NK-92 (cell line): ENCODE data around the gene PRPSAP1.
"Not testable (repeated sequence)": the region's sequence is repeated elsewhere in the genome, so short reads cannot be mapped to it uniquely, and the experiment has no call there.

Experiments
- DNase-seq: peaks from one replicate; lab custom pipeline; 2025; ENCODE audit not compliant: unreplicated experiment; lab: John Stamatoyannopoulos, UW

The PRPSAP1 gene

GRCh38 chr17:76360461-76360860, 6.7 kb upstream of the PRPSAP1 start:
- DNase-seq: no peak

GRCh38 chr17:76359776-76360175, 6.1 kb upstream of the PRPSAP1 start:
- DNase-seq: not testable (repeated sequence)

GRCh38 chr17:76359375-76359774, 5.7 kb upstream of the PRPSAP1 start:
- DNase-seq: no peak

- no peak for DNase-seq
These were observed 4.0 kb upstream of the PRPSAP1 start for GRCh38 chr17:76357597-76358158.

GRCh38 chr17:76356803-76357456, 3.2 kb upstream of the PRPSAP1 start:
- no peak for DNase-seq

- DNase-seq: no peak
These were observed 1.1 kb upstream of the PRPSAP1 start for GRCh38 chr17:76354747-76355310.

GRCh38 chr17:76354317-76354729, 607 bp upstream of the PRPSAP1 start:
- DNase-seq: no peak

GRCh38 chr17:76353004-76353598, 615 bp downstream of the PRPSAP1 start:
- DNase-seq: no peak

GRCh38 chr17:76351526-76352071, 2.1 kb downstream of the PRPSAP1 start:
- no peak for DNase-seq

GRCh38 chr17:76350463-76350862, 3.3 kb downstream of the PRPSAP1 start:
- no peak for DNase-seq

GRCh38 chr17:76346936-76347335, 6.8 kb downstream of the PRPSAP1 start:
- not testable (repeated sequence) for DNase-seq

- DNase-seq: no peak
These were observed 8.2 kb downstream of the PRPSAP1 start for GRCh38 chr17:76345377-76345974.

GRCh38 chr17:76343106-76343505, 10.6 kb downstream of the PRPSAP1 start:
- DNase-seq: no peak

- no peak for DNase-seq
These were observed 12.4 kb downstream of the PRPSAP1 start for GRCh38 chr17:76341301-76341700.

- DNase-seq: no peak
These were observed 16.3 kb downstream of the PRPSAP1 start for GRCh38 chr17:76337413-76337777.

- DNase-seq: no peak
These were observed 16.8 kb downstream of the PRPSAP1 start for GRCh38 chr17:76336756-76337412.

- no peak for DNase-seq
These were observed 17.9 kb downstream of the PRPSAP1 start for GRCh38 chr17:76335716-76336381.

- no peak for DNase-seq
These were observed 19.8 kb downstream of the PRPSAP1 start for GRCh38 chr17:76333673-76334505.

GRCh38 chr17:76331083-76331482, 22.6 kb downstream of the PRPSAP1 start:
- DNase-seq: no peak

GRCh38 chr17:76329664-76330063, 24.1 kb downstream of the PRPSAP1 start:
- no peak for DNase-seq
